ENCODE data around the gene CYP39A1.

The CYP39A1 gene

GRCh38 chr6:46652603-46653438, at the start of gene CYP39A1, which contains the start of gene SLC25A27:
Gene CYP39A1 (minus strand): TSS chr6:46652818. CDS start chr6:46652582, 236 bp downstream.
Gene SLC25A27 (plus strand): TSS chr6:46652975. CDS start chr6:46653193, 218 bp downstream.
- peak within 1 kb of the TSS; percentile 67 for H3K9ac ChIP-seq

GRCh38 chr6:46699970-46700369, 47.4 kb upstream of the CYP39A1 start:
- Histone ChIP-seq H3K9me3 (ENCODE audit: control insufficient read depth, low read length) (no peaks in the 10 kb centered on the region), H3K4me2 (ENCODE audit: low read length) (no peak overlapping the region), H3K27me3 (ENCODE audit: control insufficient read depth, insufficient read depth, low read length) (no peaks in the 10 kb centered on the region), H3K9ac (no peak overlapping the region), H3K27ac (no peak overlapping the region), H3K4me1 (peaks cover 6% of the 10 kb centered on the region), H3K36me3 (ENCODE audit: control insufficient read depth, insufficient read depth, low read length) (no peaks in the 10 kb centered on the region), H3K79me2 (no peaks in the 10 kb centered on the region), H2AFZ (no peak overlapping the region), H3K4me3 (ENCODE audit: low read depth, low read length) (no peak overlapping the region)
- no peak for TF ChIP-seq CTCF (IDR thresholded peaks at IDR 0.05)

More at GRCh38 chr6:46652603-46653438, at the start of gene CYP39A1, which contains the start of gene SLC25A27:
- peak within 1 kb of the TSS; percentile 73 for H3K4me2 ChIP-seq (ENCODE audit: low read length)
- H3K4me1 ChIP-seq = peaks cover 9% of the 10 kb centered on the region
- H2AFZ ChIP-seq = peak within 1 kb of the TSS; percentile 97
- no peaks in the 10 kb centered on the region for H3K27me3 ChIP-seq (ENCODE audit: control insufficient read depth, insufficient read depth, low read length)
- H3K36me3 ChIP-seq (ENCODE audit: control insufficient read depth, insufficient read depth, low read length) = no peaks in the 10 kb centered on the region
- H3K4me3 ChIP-seq (ENCODE audit: low read depth, low read length) = peak within 1 kb of the TSS; percentile 99
- H3K9me3 ChIP-seq (ENCODE audit: control insufficient read depth, low read length) = no peaks in the 10 kb centered on the region
- no peaks in the 10 kb centered on the region for H3K79me2 ChIP-seq
- peak within 1 kb of the TSS; percentile 91 for H3K27ac ChIP-seq
- TF ChIP-seq CTCF (IDR thresholded peaks at IDR 0.05) = no peak

GRCh38 chr6:46690911-46691451, 38.4 kb upstream of the CYP39A1 start:
- no peaks in the 10 kb centered on the region for H3K36me3 ChIP-seq (ENCODE audit: control insufficient read depth, insufficient read depth, low read length)

GRCh38 chr6:46690141-46690755, 37.6 kb upstream of the CYP39A1 start:
- Histone ChIP-seq H3K36me3 (ENCODE audit: control insufficient read depth, insufficient read depth, low read length) (no peaks in the 10 kb centered on the region), H3K4me2 (ENCODE audit: low read length) (no peak overlapping the region), H3K4me3 (ENCODE audit: low read depth, low read length) (no peak overlapping the region), H3K27ac (no peak overlapping the region), H2AFZ (no peak overlapping the region), H3K79me2 (no peaks in the 10 kb centered on the region), H3K4me1 (no peaks in the 10 kb centered on the region), H3K9ac (no peak overlapping the region), H3K9me3 (ENCODE audit: control insufficient read depth, low read length) (no peaks in the 10 kb centered on the region), H3K27me3 (ENCODE audit: control insufficient read depth, insufficient read depth, low read length) (no peaks in the 10 kb centered on the region)
- TF ChIP-seq CTCF (IDR thresholded peaks at IDR 0.05) = no peak

More at GRCh38 chr6:46690911-46691451, 38.4 kb upstream of the CYP39A1 start:
- Histone ChIP-seq H3K4me1 (no peaks in the 10 kb centered on the region), H3K4me3 (ENCODE audit: low read depth, low read length) (no peak overlapping the region), H2AFZ (no peak overlapping the region), H3K9me3 (ENCODE audit: control insufficient read depth, low read length) (no peaks in the 10 kb centered on the region), H3K79me2 (no peaks in the 10 kb centered on the region), H3K9ac (no peak overlapping the region), H3K27me3 (ENCODE audit: control insufficient read depth, insufficient read depth, low read length) (no peaks in the 10 kb centered on the region), H3K27ac (no peak overlapping the region), H3K4me2 (ENCODE audit: low read length) (no peak overlapping the region)
- no peak for TF ChIP-seq CTCF (IDR thresholded peaks at IDR 0.05)
